MM.1S (cell line): ENCODE measurements around the gene TRAK2.

Source experiments
- EZH2 ChIP-seq: fragments of 300-600 bp; sonication (generic); optimal IDR thresholded peaks from 2 replicates; pipeline ENCODE3; 2017; ENCODE audit warnings: low read depth, mild to moderate bottlenecking, antibody characterized with exemption, low read length, mixed read lengths
- TF ChIP-seq, protein P1 (sequence below): fragments of 300-600 bp; sonication (generic); IDR thresholded peaks from 2 replicates; pipeline ENCODE4 v1.5.1; 2016; ENCODE audit warnings: antibody characterized with exemption, low read length, mixed read lengths

- TF ChIP-seq, protein P1, sequence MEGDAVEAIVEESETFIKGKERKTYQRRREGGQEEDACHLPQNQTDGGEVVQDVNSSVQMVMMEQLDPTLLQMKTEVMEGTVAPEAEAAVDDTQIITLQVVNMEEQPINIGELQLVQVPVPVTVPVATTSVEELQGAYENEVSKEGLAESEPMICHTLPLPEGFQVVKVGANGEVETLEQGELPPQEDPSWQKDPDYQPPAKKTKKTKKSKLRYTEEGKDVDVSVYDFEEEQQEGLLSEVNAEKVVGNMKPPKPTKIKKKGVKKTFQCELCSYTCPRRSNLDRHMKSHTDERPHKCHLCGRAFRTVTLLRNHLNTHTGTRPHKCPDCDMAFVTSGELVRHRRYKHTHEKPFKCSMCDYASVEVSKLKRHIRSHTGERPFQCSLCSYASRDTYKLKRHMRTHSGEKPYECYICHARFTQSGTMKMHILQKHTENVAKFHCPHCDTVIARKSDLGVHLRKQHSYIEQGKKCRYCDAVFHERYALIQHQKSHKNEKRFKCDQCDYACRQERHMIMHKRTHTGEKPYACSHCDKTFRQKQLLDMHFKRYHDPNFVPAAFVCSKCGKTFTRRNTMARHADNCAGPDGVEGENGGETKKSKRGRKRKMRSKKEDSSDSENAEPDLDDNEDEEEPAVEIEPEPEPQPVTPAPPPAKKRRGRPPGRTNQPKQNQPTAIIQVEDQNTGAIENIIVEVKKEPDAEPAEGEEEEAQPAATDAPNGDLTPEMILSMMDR: no peak
- no peak for TF ChIP-seq EZH2
Observed at GRCh38 chr2:201406077-201406662, 45.1 kb downstream of the TRAK2 start.
